ENCODE measurements around the gene PJVK.

DNA sequence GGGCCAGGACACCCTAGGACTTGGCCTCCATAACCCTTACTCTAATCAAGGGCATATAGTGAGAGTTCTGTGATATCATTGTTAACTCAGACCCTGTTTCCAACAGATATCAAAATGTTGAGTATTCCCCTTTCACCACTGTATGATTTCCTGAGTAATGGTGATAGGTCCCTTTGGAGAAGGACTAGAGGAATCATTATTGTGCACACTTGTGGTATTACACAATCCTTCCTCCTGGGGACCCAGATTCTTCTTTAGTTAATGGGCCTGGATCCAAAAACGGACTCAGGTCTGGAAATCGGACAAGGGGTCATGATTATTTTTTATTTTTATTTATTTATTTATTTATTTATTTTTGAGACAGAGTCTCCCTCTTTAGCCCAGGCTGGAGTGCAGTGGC lies 23.7 kb upstream of the PJVK start:
- TF ChIP-seq, protein P1, sequence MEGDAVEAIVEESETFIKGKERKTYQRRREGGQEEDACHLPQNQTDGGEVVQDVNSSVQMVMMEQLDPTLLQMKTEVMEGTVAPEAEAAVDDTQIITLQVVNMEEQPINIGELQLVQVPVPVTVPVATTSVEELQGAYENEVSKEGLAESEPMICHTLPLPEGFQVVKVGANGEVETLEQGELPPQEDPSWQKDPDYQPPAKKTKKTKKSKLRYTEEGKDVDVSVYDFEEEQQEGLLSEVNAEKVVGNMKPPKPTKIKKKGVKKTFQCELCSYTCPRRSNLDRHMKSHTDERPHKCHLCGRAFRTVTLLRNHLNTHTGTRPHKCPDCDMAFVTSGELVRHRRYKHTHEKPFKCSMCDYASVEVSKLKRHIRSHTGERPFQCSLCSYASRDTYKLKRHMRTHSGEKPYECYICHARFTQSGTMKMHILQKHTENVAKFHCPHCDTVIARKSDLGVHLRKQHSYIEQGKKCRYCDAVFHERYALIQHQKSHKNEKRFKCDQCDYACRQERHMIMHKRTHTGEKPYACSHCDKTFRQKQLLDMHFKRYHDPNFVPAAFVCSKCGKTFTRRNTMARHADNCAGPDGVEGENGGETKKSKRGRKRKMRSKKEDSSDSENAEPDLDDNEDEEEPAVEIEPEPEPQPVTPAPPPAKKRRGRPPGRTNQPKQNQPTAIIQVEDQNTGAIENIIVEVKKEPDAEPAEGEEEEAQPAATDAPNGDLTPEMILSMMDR (optimal IDR thresholded peaks at IDR 0.05 in 1 of 3, IDR thresholded peaks at IDR 0.05 in 1 of 3, conservative IDR thresholded peaks at IDR 0.05 in 1 of 3; ENCODE audit: extremely low read depth in 1 of 3, insufficient read depth in 2 of 3, low read length in 3 of 3) = no peak
- TF ChIP-seq EZH2 (IDR thresholded peaks at IDR 0.05; ENCODE audit: low read length) = no peak

Data from keratinocyte (primary cell).